HCT116 (cell line): ENCODE measurements around the gene RCOR1. TPM values are rescaled to one million over a fixed set of nuclear protein-coding genes. Genes with fewer than 3 reads are reported as not detected.

ENCODE experiments used
- ATAC-seq: fragments of 200-7000 bp; cut with Tn5 transposase; 2 replicates; pipeline ENCODE4 v1.9.1; 2020; ENCODE audit warnings: mild to moderate bottlenecking, moderate library complexity
- BruUV-seq: library from RNA; stranded (reverse); fragments of 400-500 nt; replicated peaks from 2 replicates; lab custom pipeline; 2021; lab: Mats Ljungman, UMichigan
- CTCF ChIA-PET: fragments of 300-600 bp; sonication (Branson Sonifier 250); formaldehyde crosslinking; loops from one replicate; lab custom pipeline; 2021; ENCODE audit warnings: antibody characterized with exemption; lab: Charles Lee
- POLR2A ChIA-PET: fragments of 300-600, 350-600 bp; sonication (Branson Sonifier 250); formaldehyde crosslinking; loops from one replicate; lab custom pipeline; 2021; ENCODE audit warnings: antibody characterized with exemption; lab: Charles Lee
- RAD21 ChIA-PET, 2 experiments: fragments of 300-600 bp; sonication (Branson Sonifier 250); formaldehyde crosslinking; loops; one replicate each; lab custom pipeline; 2023; ENCODE audit warnings: low total read pairs in 2 of 2; ENCODE audit not compliant: uncharacterized antibody in 2 of 2, unreplicated experiment in 2 of 2, low non-redundant PET in 1 of 2; lab: Charles Lee
- DNase-seq: peaks from one replicate; pipeline ENCODE4 v3.0.0-alpha.2; 2010; ENCODE audit warnings: low read depth, low spot score
- H2AFZ ChIP-seq: fragments of 200-600 bp; shearing (Covaris generic), sonication (generic); 2 replicates; pipeline ENCODE4 v1.6.1; 2017; ENCODE audit warnings: low read depth, mixed run types, mixed read lengths, antibody characterized with exemption, low read length; ENCODE audit not compliant: poor library complexity, severe bottlenecking
- H3K27ac ChIP-seq: 2 replicates; pipeline ENCODE4 v1.5.1; 2012; ENCODE audit warnings: low read depth, low read length
- H3K27me3 ChIP-seq: fragments of 200-600 bp; sonication (generic); 2 replicates; pipeline ENCODE4 v1.6.1; 2016; ENCODE audit warnings: mixed run types, low read length, mixed read lengths; ENCODE audit not compliant: insufficient read depth
- H3K36me3 ChIP-seq, 2 experiments: fragments of 200-500 bp in 1 of 2; fragments of 200-600 bp in 1 of 2; sonication (Bioruptor generic) in 1 of 2; sonication (generic) in 1 of 2; 2 replicates each; pipeline versions ENCODE4 v1.5.1 to v1.6.1; 2014 to 2016; ENCODE audit warnings: low read length in 2 of 2, inconsistent platforms in 1 of 2, mixed read lengths in 1 of 2, mixed run types in 1 of 2; ENCODE audit not compliant: insufficient read depth in 2 of 2, control insufficient read depth in 1 of 2
- H3K4me1 ChIP-seq, 2 experiments: fragments of 200-600 bp in 1 of 2; sonication (generic) in 1 of 2; 2 replicates each; pipeline versions ENCODE4 v1.5.1 to v1.6.1; 2012 to 2017; ENCODE audit warnings: low read length in 2 of 2, inconsistent platforms in 1 of 2, mild to moderate bottlenecking in 1 of 2, mixed read lengths in 1 of 2, mixed run types in 1 of 2, moderate library complexity in 1 of 2; ENCODE audit not compliant: insufficient read depth in 2 of 2, control insufficient read depth in 1 of 2
- H3K4me2 ChIP-seq: fragments of 200-600 bp; sonication (generic); 2 replicates; pipeline ENCODE4 v1.6.1; 2017; ENCODE audit warnings: mixed run types, low read length, mixed read lengths
- H3K4me3 ChIP-seq, 2 experiments: fragments of 200-600 bp in 1 of 2; sonication (generic) in 1 of 2; replicated peaks in 1 of 2; 2 replicates each; pipeline ENCODE4 v1.5.1; 2011 to 2016; ENCODE audit warnings: low read length in 2 of 2, control low read depth in 1 of 2, low read depth in 1 of 2, mild to moderate bottlenecking in 1 of 2, mixed read lengths in 1 of 2, mixed run types in 1 of 2
- H3K79me2 ChIP-seq: fragments of 200-600 bp; sonication (generic); 2 replicates; pipeline ENCODE4 v1.6.1; 2017; ENCODE audit warnings: mild to moderate bottlenecking, mixed run types, low read length, moderate library complexity, mixed read lengths; ENCODE audit not compliant: insufficient read depth
- H3K9ac ChIP-seq: fragments of 200-600 bp; sonication (generic); 2 replicates; pipeline ENCODE4 v1.6.1; 2016; ENCODE audit warnings: low read length, mixed read lengths
- H3K9me2 ChIP-seq: fragments of 200-600 bp; sonication (generic), shearing (Covaris generic); 2 replicates; pipeline ENCODE4 v1.6.1; 2017; ENCODE audit warnings: mixed run types, mild to moderate bottlenecking, moderate library complexity; ENCODE audit not compliant: insufficient read depth
- H3K9me3 ChIP-seq, 2 experiments: fragments of 200-500 bp in 1 of 2; fragments of 200-600 bp in 1 of 2; sonication (Bioruptor generic) in 1 of 2; sonication (generic) in 1 of 2; 2 replicates each; pipeline ENCODE4 v1.6.1; 2014 to 2017; ENCODE audit warnings: low read length in 2 of 2, mixed read lengths in 2 of 2, inconsistent platforms in 1 of 2, low read depth in 1 of 2, mild to moderate bottlenecking in 1 of 2, mixed run types in 1 of 2, moderate library complexity in 1 of 2; ENCODE audit not compliant: control insufficient read depth in 1 of 2, insufficient read depth in 1 of 2
- H4K20me1 ChIP-seq: fragments of 200-600 bp; sonication (generic), shearing (Covaris generic); 2 replicates; pipeline ENCODE4 v1.6.1; 2017; ENCODE audit warnings: mixed run types, mild to moderate bottlenecking, moderate library complexity; ENCODE audit not compliant: insufficient read depth
- ATF3 ChIP-seq: IDR thresholded peaks from 2 replicates; pipeline ENCODE4 v1.6.1; 2012
- CBX3 ChIP-seq: IDR thresholded peaks from 2 replicates; pipeline ENCODE4 v1.6.1; 2012; ENCODE audit warnings: low read depth
- CEBPB ChIP-seq: IDR thresholded peaks from 2 replicates; pipeline ENCODE4 v1.6.1; 2012; ENCODE audit warnings: low read depth
- ELF1 ChIP-seq: IDR thresholded peaks from 2 replicates; pipeline ENCODE4 v1.6.1; 2012; ENCODE audit warnings: low read depth, borderline replicate concordance
- EZH2phosphoT487 ChIP-seq: fragments of 200-600 bp; IDR thresholded peaks from 2 replicates; pipeline ENCODE4 v1.6.1; 2018; ENCODE audit warnings: antibody characterized with exemption, borderline replicate concordance
- JUND ChIP-seq: IDR thresholded peaks from 2 replicates; pipeline ENCODE4 v1.6.1; 2012
- POLR2A ChIP-seq: IDR thresholded peaks from 2 replicates; pipeline ENCODE4 v1.7.0; 2011; ENCODE audit warnings: borderline replicate concordance; ENCODE audit not compliant: insufficient read depth, insufficient read length; ENCODE audit errors: extremely low read depth
- POLR2AphosphoS5 ChIP-seq: IDR thresholded peaks from 2 replicates; pipeline ENCODE4 v1.6.1; 2011; ENCODE audit warnings: mild to moderate bottlenecking, low read depth, low read length, moderate library complexity
- RAD21 ChIP-seq: IDR thresholded peaks from 2 replicates; pipeline ENCODE4 v1.6.1; 2012; ENCODE audit warnings: low read depth, mild to moderate bottlenecking
- REST ChIP-seq: IDR thresholded peaks from 2 replicates; pipeline ENCODE4 v1.6.1; 2012; ENCODE audit warnings: low read depth
- SP1 ChIP-seq: IDR thresholded peaks from 2 replicates; pipeline ENCODE4 v1.6.1; 2012; ENCODE audit warnings: low read depth
- SRF ChIP-seq: IDR thresholded peaks from 2 replicates; pipeline ENCODE4 v1.6.1; 2012; ENCODE audit warnings: low read depth
- TCF7L2 ChIP-seq: IDR thresholded peaks from 2 replicates; pipeline ENCODE4 v1.7.0; 2011; ENCODE audit warnings: borderline replicate concordance, inconsistent platforms; ENCODE audit not compliant: insufficient read depth, insufficient read length; ENCODE audit errors: extremely low read depth
- ZFX ChIP-seq: fragments of 450-650 bp; IDR thresholded peaks from 2 replicates; pipeline ENCODE4 v1.6.1; 2017
- ZNF274 ChIP-seq: fragments of 200-500 bp; sonication (Bioruptor generic); IDR thresholded peaks from 2 replicates; pipeline ENCODE4 v1.6.1; 2014; ENCODE audit warnings: mild to moderate bottlenecking, low read depth, low read length, inconsistent platforms
- intact Hi-C: fragments of 100-400 bp; cut with micrococcal nuclease; formaldehyde crosslinking; loops from 2 replicates; pipeline ENCODE4 v1.10.0; 2022
- total RNA-seq: library from RNA; stranded (reverse); gene quantifications from one replicate; pipeline ENCODE4 v1.2.1, GENCODE V29; 2021; ENCODE audit not compliant: unreplicated experiment
- TF ChIP-seq, protein P1 (sequence below): IDR thresholded peaks from 2 replicates; pipeline ENCODE4 v1.6.1; 2012
- TF ChIP-seq, protein P2 (sequence below): IDR thresholded peaks from 2 replicates; pipeline ENCODE4 v1.6.1; 2011; ENCODE audit warnings: mild to moderate bottlenecking, low read length, moderate library complexity; ENCODE audit not compliant: insufficient replicate concordance; ENCODE audit errors: extremely low read depth

The RCOR1 gene
- total RNA-seq, 1 experiment from 2014 or later = 30.7 TPM

- H3K4me2 ChIP-seq = no peak overlapping the region
- DNase-seq = no peak
- RAD21 ChIA-PET = no interaction called here
- no TSS peak for BruUV-seq
- no peaks in the 10 kb centered on the region for H3K27me3 ChIP-seq
- H3K9me3 ChIP-seq = no peaks in the 10 kb centered on the region
- CTCF ChIA-PET = no interaction called here
- no peak overlapping the region for H3K27ac ChIP-seq
- no peak overlapping the region for H3K4me3 ChIP-seq
- no peak overlapping the region for H3K9ac ChIP-seq
- H2AFZ ChIP-seq = no peak overlapping the region
- H4K20me1 ChIP-seq = no peaks in the 10 kb centered on the region
- POLR2A ChIA-PET = no interaction called here
- no peak for TF ChIP-seq CEBPB
- TF ChIP-seq, protein P1, sequence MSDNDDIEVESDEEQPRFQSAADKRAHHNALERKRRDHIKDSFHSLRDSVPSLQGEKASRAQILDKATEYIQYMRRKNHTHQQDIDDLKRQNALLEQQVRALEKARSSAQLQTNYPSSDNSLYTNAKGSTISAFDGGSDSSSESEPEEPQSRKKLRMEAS = no peak
- TF ChIP-seq, protein P2, sequence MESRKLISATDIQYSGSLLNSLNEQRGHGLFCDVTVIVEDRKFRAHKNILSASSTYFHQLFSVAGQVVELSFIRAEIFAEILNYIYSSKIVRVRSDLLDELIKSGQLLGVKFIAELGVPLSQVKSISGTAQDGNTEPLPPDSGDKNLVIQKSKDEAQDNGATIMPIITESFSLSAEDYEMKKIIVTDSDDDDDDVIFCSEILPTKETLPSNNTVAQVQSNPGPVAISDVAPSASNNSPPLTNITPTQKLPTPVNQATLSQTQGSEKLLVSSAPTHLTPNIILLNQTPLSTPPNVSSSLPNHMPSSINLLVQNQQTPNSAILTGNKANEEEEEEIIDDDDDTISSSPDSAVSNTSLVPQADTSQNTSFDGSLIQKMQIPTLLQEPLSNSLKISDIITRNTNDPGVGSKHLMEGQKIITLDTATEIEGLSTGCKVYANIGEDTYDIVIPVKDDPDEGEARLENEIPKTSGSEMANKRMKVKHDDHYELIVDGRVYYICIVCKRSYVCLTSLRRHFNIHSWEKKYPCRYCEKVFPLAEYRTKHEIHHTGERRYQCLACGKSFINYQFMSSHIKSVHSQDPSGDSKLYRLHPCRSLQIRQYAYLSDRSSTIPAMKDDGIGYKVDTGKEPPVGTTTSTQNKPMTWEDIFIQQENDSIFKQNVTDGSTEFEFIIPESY = no peak
- TF ChIP-seq ELF1 = no peak
- no peak for TF ChIP-seq ATF3
- no peak for TF ChIP-seq ZNF274
- TF ChIP-seq TCF7L2 = no peak
- no peak for TF ChIP-seq EZH2phosphoT487
- TF ChIP-seq RAD21 = no peak
- no peak for TF ChIP-seq CBX3
- TF ChIP-seq POLR2A = no peak
- TF ChIP-seq POLR2AphosphoS5 = no peak
- TF ChIP-seq REST = no peak
- TF ChIP-seq SP1 = no peak
- TF ChIP-seq SRF = no peak
- TF ChIP-seq JUND = no peak
- TF ChIP-seq ZFX = no peak
- TF ChIP-seq, all 23 proteins: peak for 0
- peaks cover 23% of the 10 kb centered on the region for H3K79me2 ChIP-seq
- no peak for ATAC-seq
- no peaks in the 10 kb centered on the region for H3K36me3 ChIP-seq
- H3K4me1 ChIP-seq = peaks cover 12 to 35% of the 10 kb centered on the region in 2 experiments
- intact Hi-C loops = no loop called here
- no peaks in the 10 kb centered on the region for H3K9me2 ChIP-seq
These were observed 36.3 kb upstream of the RCOR1 start for GRCh38 chr14:102556098-102556677.
